ENCODE measurements around the gene PEF1.
A peak's percentile ranks its signal among the peaks of the same experiment; 100 is the strongest.

The PEF1 gene

GRCh38 chr1:31672986-31673385 lies 28.3 kb upstream of the PEF1 start:
- no peak for FAIRE-seq
- DNase-seq (ENCODE audit: extremely low spot score, insufficient read length, low read depth): no peak

- DNase-seq (ENCODE audit: extremely low spot score, insufficient read length, low read depth) (no peak), FAIRE-seq (no peak)
Observed at GRCh38 chr1:31671561-31672201, 27.0 kb upstream of the PEF1 start.

- DNase-seq (ENCODE audit: extremely low spot score, insufficient read length, low read depth) (no peak), FAIRE-seq (no peak)
Observed at GRCh38 chr1:31671147-31671546, 26.5 kb upstream of the PEF1 start.

- DNase-seq (ENCODE audit: extremely low spot score, insufficient read length, low read depth) (no peak), FAIRE-seq (no peak)
Observed at GRCh38 chr1:31670593-31670964, 25.9 kb upstream of the PEF1 start.

GRCh38 chr1:31669786-31670592 lies 25.3 kb upstream of the PEF1 start:
- FAIRE-seq (peak; percentile 18), DNase-seq (ENCODE audit: extremely low spot score, insufficient read length, low read depth) (no peak)

- FAIRE-seq: no peak
- DNase-seq (ENCODE audit: extremely low spot score, insufficient read length, low read depth): no peak
Observed at GRCh38 chr1:31669433-31669785, 24.7 kb upstream of the PEF1 start.

GRCh38 chr1:31668303-31668883 lies 23.7 kb upstream of the PEF1 start:
- DNase-seq (ENCODE audit: extremely low spot score, insufficient read length, low read depth) (no peak), FAIRE-seq (no peak)

- DNase-seq (ENCODE audit: extremely low spot score, insufficient read length, low read depth) (no peak), FAIRE-seq (no peak)
Observed at GRCh38 chr1:31667065-31667785, 22.5 kb upstream of the PEF1 start.

- FAIRE-seq (no peak), DNase-seq (ENCODE audit: extremely low spot score, insufficient read length, low read depth) (no peak)
Observed at GRCh38 chr1:31666263-31666963, 21.7 kb upstream of the PEF1 start.

- no peak for FAIRE-seq
- DNase-seq (ENCODE audit: extremely low spot score, insufficient read length, low read depth): no peak
Observed at GRCh38 chr1:31665234-31665878, 20.7 kb upstream of the PEF1 start.

GRCh38 chr1:31664528-31664927 lies 19.9 kb upstream of the PEF1 start:
- no peak for FAIRE-seq
- DNase-seq (ENCODE audit: extremely low spot score, insufficient read length, low read depth): no peak

GRCh38 chr1:31663622-31664452 lies 19.2 kb upstream of the PEF1 start:
- peak; percentile 77 for FAIRE-seq
- peak; percentile 69 for DNase-seq (ENCODE audit: extremely low spot score, insufficient read length, low read depth)

- DNase-seq (ENCODE audit: extremely low spot score, insufficient read length, low read depth) (no peak), FAIRE-seq (no peak)
Observed at GRCh38 chr1:31662463-31662862, 17.8 kb upstream of the PEF1 start.

GRCh38 chr1:31661856-31662255 lies 17.2 kb upstream of the PEF1 start:
- no peak for DNase-seq (ENCODE audit: extremely low spot score, insufficient read length, low read depth)
- no peak for FAIRE-seq

GRCh38 chr1:31660871-31661455 lies 16.3 kb upstream of the PEF1 start:
- DNase-seq (ENCODE audit: extremely low spot score, insufficient read length, low read depth) (no peak), FAIRE-seq (no peak)

- DNase-seq (ENCODE audit: extremely low spot score, insufficient read length, low read depth) (no peak), FAIRE-seq (no peak)
Observed at GRCh38 chr1:31659889-31660288, 15.2 kb upstream of the PEF1 start.

GRCh38 chr1:31658721-31659120 lies 14.0 kb upstream of the PEF1 start:
- DNase-seq (ENCODE audit: extremely low spot score, insufficient read length, low read depth): no peak
- no peak for FAIRE-seq

GRCh38 chr1:31657972-31658510 lies 13.4 kb upstream of the PEF1 start:
- FAIRE-seq (no peak), DNase-seq (ENCODE audit: extremely low spot score, insufficient read length, low read depth) (no peak)

Measured in GM18507 (cell line).